Erythroblast (primary cell): ENCODE measurements around the gene CHMP5.

Source experiments
- GATA1 ChIP-seq: IDR thresholded peaks from 2 replicates; pipeline ENCODE4 v1.6.1; 2011; ENCODE audit warnings: low read depth, mild to moderate bottlenecking, control low read depth, low read length, moderate library complexity
- POLR2A ChIP-seq: IDR thresholded peaks from 2 replicates; pipeline ENCODE4 v1.6.1; 2011; ENCODE audit warnings: mild to moderate bottlenecking, low read length

DNA sequence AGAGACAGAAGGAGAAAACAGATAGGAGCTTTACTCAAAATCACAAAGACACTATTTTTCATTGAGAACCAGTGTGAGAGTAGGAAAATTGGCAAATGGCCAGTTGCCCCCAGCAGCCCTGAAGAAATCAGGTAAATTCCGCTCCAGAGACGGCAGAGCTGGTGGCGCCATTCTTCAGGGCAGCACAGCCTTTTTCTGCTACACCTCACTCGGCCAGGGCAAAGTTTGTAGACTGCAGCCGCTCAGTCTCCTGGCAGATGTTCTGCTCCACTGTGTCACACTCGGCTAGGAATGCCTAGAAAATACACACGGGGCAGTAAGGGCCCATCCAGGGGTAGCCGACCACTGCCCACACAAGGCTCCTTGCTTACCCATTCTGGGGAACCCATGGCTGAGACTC, 9.8 kb upstream of the CHMP5 start:
- TF ChIP-seq POLR2A (no peak), GATA1 (no peak)
